Thoracic aorta (tissue), 2 donors: Measurements from ENCODE around the gene NINJ2. TPM values are rescaled to one million over a fixed set of nuclear protein-coding genes. Genes with fewer than 3 reads are reported as not detected.

Source experiments
- ATAC-seq: fragments of 150-250 bp; one replicate; pipeline ENCODE4 v1.8.0; 2017; ENCODE audit warnings: low read depth; ENCODE audit not compliant: insufficient number of reproducible peaks, low FRiP score
- DNase-seq: peaks from one replicate; pipeline ENCODE4 v3.0.0-alpha.2; 2020; ENCODE audit warnings: low spot score
- H3K27ac ChIP-seq, 2 donors: fragments of 200-600 bp; sonication (generic); 1 replicate in 1 of 2; 2 replicates in 1 of 2; pipeline ENCODE4 v1.5.1; 2016; ENCODE audit warnings: mild to moderate bottlenecking in 2 of 2, moderate library complexity in 2 of 2
- H3K27me3 ChIP-seq: fragments of 200-600 bp; sonication (generic); replicated peaks from 2 replicates; pipeline ENCODE4 v1.6.0; 2016; ENCODE audit warnings: mild to moderate bottlenecking; ENCODE audit not compliant: insufficient read depth
- H3K36me3 ChIP-seq: fragments of 200-600 bp; sonication (generic); one replicate; pipeline ENCODE4 v1.5.1; 2016
- H3K4me1 ChIP-seq, 2 donors: fragments of 200-600 bp; sonication (generic); 1 replicate in 1 of 2; 2 replicates in 1 of 2; pipeline versions ENCODE4 v1.5.1 to v1.6.0; 2016; ENCODE audit warnings: low read depth in 2 of 2, mild to moderate bottlenecking in 1 of 2; ENCODE audit not compliant: control insufficient read depth in 1 of 2
- H3K4me3 ChIP-seq: fragments of 200-600 bp; sonication (generic); 2 replicates; pipeline ENCODE4 v1.5.1; 2016; ENCODE audit warnings: mild to moderate bottlenecking
- H3K9me3 ChIP-seq: fragments of 200-600 bp; sonication (generic); 2 replicates; pipeline ENCODE4 v1.5.1; 2016
- CTCF ChIP-seq: fragments of 200-600 bp; sonication (generic); IDR thresholded peaks from one replicate; pipeline ENCODE4 v1.5.1; 2019; ENCODE audit warnings: antibody characterized with exemption
- total RNA-seq, 2 donors: library from RNA; depleted of rRNA; stranded (reverse); fragments of >200 nt; gene quantifications; one replicate each; pipeline versions ENCODE4 v1.1.0 to v1.2.3, GENCODE V29; 2016

Gene NINJ2
- total RNA-seq, 2 donors from 2014 or later = 2.4 to 5.3 TPM

- H3K4me3 ChIP-seq = no peak overlapping the region
- no peaks in the 10 kb centered on the region for H3K27me3 ChIP-seq
- H3K9me3 ChIP-seq = no peaks in the 10 kb centered on the region
- TF ChIP-seq CTCF = no peak
- no peaks in the 10 kb centered on the region for H3K36me3 ChIP-seq
- DNase-seq (no peak), ATAC-seq (peak; percentile 30)
- peaks cover 11 to 27% of the 10 kb centered on the region in 2 donors for H3K4me1 ChIP-seq
- H3K27ac ChIP-seq = peak overlapping the region in 1 of 2 donors; percentile 8
Observed at GRCh38 chr12:538731-539539, 124.3 kb downstream of the NINJ2 start.

GRCh38 chr12:537772-538171 is 125.5 kb downstream of the NINJ2 start:
- H3K9me3 ChIP-seq = no peaks in the 10 kb centered on the region
- H3K36me3 ChIP-seq = no peaks in the 10 kb centered on the region
- no peak for ATAC-seq
- H3K4me3 ChIP-seq = no peak overlapping the region
- H3K27ac ChIP-seq = no peak overlapping the region
- no peaks in the 10 kb centered on the region for H3K27me3 ChIP-seq
- TF ChIP-seq CTCF = no peak
- no peak for DNase-seq
- peaks cover 11 to 27% of the 10 kb centered on the region in 2 donors for H3K4me1 ChIP-seq

GRCh38 chr12:536751-537245 is 126.4 kb downstream of the NINJ2 start:
- Histone ChIP-seq H3K9me3 (peaks cover 6% of the 10 kb centered on the region), H3K27me3 (no peaks in the 10 kb centered on the region), H3K4me3 (no peak overlapping the region), H3K36me3 (no peaks in the 10 kb centered on the region), H3K27ac (no peak overlapping the region), H3K4me1 (peaks cover 11 to 19% of the 10 kb centered on the region in 2 donors)
- DNase-seq = no peak
- no peak for TF ChIP-seq CTCF
- ATAC-seq = no peak

- H3K9me3 ChIP-seq = peaks cover 6% of the 10 kb centered on the region
- ATAC-seq (no peak), DNase-seq (no peak)
- no peak overlapping the region for H3K27ac ChIP-seq
- H3K4me1 ChIP-seq = peaks cover 6 to 12% of the 10 kb centered on the region in 2 donors
- H3K36me3 ChIP-seq = no peaks in the 10 kb centered on the region
- TF ChIP-seq CTCF = no peak
- H3K27me3 ChIP-seq = no peaks in the 10 kb centered on the region
- H3K4me3 ChIP-seq = no peak overlapping the region
Observed at GRCh38 chr12:535396-535795, 127.8 kb downstream of the NINJ2 start.

GRCh38 chr12:534216-534615 is 129.0 kb downstream of the NINJ2 start:
- peaks cover 6% of the 10 kb centered on the region for H3K9me3 ChIP-seq
- DNase-seq (no peak), ATAC-seq (no peak)
- no peaks in the 10 kb centered on the region for H3K36me3 ChIP-seq
- no peaks in the 10 kb centered on the region for H3K27me3 ChIP-seq
- H3K27ac ChIP-seq = no peak overlapping the region
- H3K4me3 ChIP-seq = no peak overlapping the region
- TF ChIP-seq CTCF = no peak
- H3K4me1 ChIP-seq = peaks cover 6 to 11% of the 10 kb centered on the region in 2 donors
